ENCODE measurements around the gene USP54. TPM values are rescaled to one million over a fixed set of nuclear protein-coding genes. Genes with fewer than 3 reads are reported as not detected.

Gene USP54
- total RNA-seq, 2 experiments from 2014 or later, result 2.7 to 3.2 TPM

DNA sequence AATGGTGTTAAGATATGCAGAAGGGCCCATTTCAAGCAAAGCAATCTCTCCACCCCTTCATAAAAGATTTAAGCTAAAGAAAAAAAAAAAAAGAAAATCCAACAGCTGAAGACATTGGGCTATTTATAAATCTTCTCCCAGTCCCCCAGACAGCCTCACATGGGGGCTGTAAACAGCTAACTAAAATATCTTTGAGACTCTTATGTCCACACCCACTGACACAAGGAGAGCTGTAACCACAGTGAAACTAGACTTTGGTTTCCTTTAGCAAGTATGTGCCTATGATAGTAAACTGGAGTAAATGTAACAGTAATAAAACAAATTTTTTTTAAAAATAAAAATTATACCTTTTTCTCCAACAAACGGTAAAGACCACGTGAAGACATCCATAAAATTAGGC, 123.9 kb downstream of the USP54 start:
- CTCF ChIA-PET, result no interaction called here
- no peaks in the 10 kb centered on the region for H3K9me3 Mint-ChIP-seq
- TF ChIP-seq CTCF (IDR thresholded peaks at IDR 0.05), result no peak
- Histone ChIP-seq H3K9me3 (ENCODE audit: control insufficient read depth in 1 of 2, insufficient read depth in 1 of 2, low read length in 2 of 2) (no peaks in the 10 kb centered on the region), H3K4me1 (ENCODE audit: insufficient read depth, low read length) (no peaks in the 10 kb centered on the region), H3K27ac (ENCODE audit: low read depth in 1 of 2, low read length in 2 of 2) (no peak overlapping the region), H3K36me3 (ENCODE audit: insufficient read depth, low read length) (peaks cover 63% of the 10 kb centered on the region), H3K4me3 (ENCODE audit: low read length) (no peak overlapping the region), H3K27me3 (ENCODE audit: control insufficient read depth in 1 of 2, insufficient read depth in 2 of 2, low read length in 2 of 2) (no peaks in the 10 kb centered on the region)
- H3K27me3 Mint-ChIP-seq, result no peaks in the 10 kb centered on the region
- H3K4me3 Mint-ChIP-seq, result no peak overlapping the region
- ATAC-seq (ENCODE audit: poor library complexity) (no peak), DNase-seq (peak in 1 of 14 experiments; percentile 5)
- peaks cover 84% of the 10 kb centered on the region for H3K36me3 Mint-ChIP-seq (ENCODE audit: low read depth)
- H3K4me1 Mint-ChIP-seq (ENCODE audit: low read depth), result no peaks in the 10 kb centered on the region
- POLR2A ChIA-PET, result interaction anchor here (1.3 kb wide), 1 partner anchor 29 kb away, joined by 3 read pairs; the partner anchor contains the start of gene PPP3CB
- no peak overlapping the region for H3K27ac Mint-ChIP-seq
- intact Hi-C loops (cut with DNase I, micrococcal nuclease), result no loop called here

- no peak for TF ChIP-seq CTCF (IDR thresholded peaks at IDR 0.05)
- H3K27me3 Mint-ChIP-seq, result no peaks in the 10 kb centered on the region
- peaks cover 53% of the 10 kb centered on the region for H3K36me3 ChIP-seq (ENCODE audit: insufficient read depth, low read length)
- H3K27ac ChIP-seq (ENCODE audit: low read depth in 1 of 2, low read length in 2 of 2), result no peak overlapping the region
- POLR2A ChIA-PET, result no interaction called here
- no peaks in the 10 kb centered on the region for H3K4me1 ChIP-seq (ENCODE audit: insufficient read depth, low read length)
- intact Hi-C loops (cut with DNase I, micrococcal nuclease), result no loop called here
- no peak overlapping the region for H3K4me3 ChIP-seq (ENCODE audit: low read length)
- CTCF ChIA-PET, result no interaction called here
- H3K4me3 Mint-ChIP-seq, result no peak overlapping the region
- no peak overlapping the region for H3K27ac Mint-ChIP-seq
- no peaks in the 10 kb centered on the region for H3K9me3 Mint-ChIP-seq
- no peaks in the 10 kb centered on the region for H3K4me1 Mint-ChIP-seq (ENCODE audit: low read depth)
- H3K36me3 Mint-ChIP-seq (ENCODE audit: low read depth), result peaks cover 80% of the 10 kb centered on the region
- DNase-seq, result no peak
- ATAC-seq (ENCODE audit: poor library complexity), result no peak
- no peaks in the 10 kb centered on the region for H3K9me3 ChIP-seq (ENCODE audit: control insufficient read depth in 1 of 2, insufficient read depth in 1 of 2, low read length in 2 of 2)
- no peaks in the 10 kb centered on the region for H3K27me3 ChIP-seq (ENCODE audit: control insufficient read depth in 1 of 2, insufficient read depth in 2 of 2, low read length in 2 of 2)
Observed at GRCh38 chr10:73465978-73466726, 125.0 kb downstream of the USP54 start.

- Mint-ChIP-seq H3K4me1 (ENCODE audit: low read depth) (no peaks in the 10 kb centered on the region), H3K27ac (no peak overlapping the region), H3K36me3 (ENCODE audit: low read depth) (peaks cover 51% of the 10 kb centered on the region), H3K4me3 (no peak overlapping the region), H3K27me3 (no peaks in the 10 kb centered on the region), H3K9me3 (no peaks in the 10 kb centered on the region)
- no peaks in the 10 kb centered on the region for H3K4me1 ChIP-seq (ENCODE audit: insufficient read depth, low read length)
- CTCF ChIA-PET, result no interaction called here
- peaks cover 20% of the 10 kb centered on the region for H3K36me3 ChIP-seq (ENCODE audit: insufficient read depth, low read length)
- DNase-seq (no peak), ATAC-seq (ENCODE audit: poor library complexity) (no peak)
- no peak overlapping the region for H3K4me3 ChIP-seq (ENCODE audit: low read length)
- H3K9me3 ChIP-seq (ENCODE audit: control insufficient read depth in 1 of 2, insufficient read depth in 1 of 2, low read length in 2 of 2), result no peaks in the 10 kb centered on the region
- TF ChIP-seq CTCF (IDR thresholded peaks at IDR 0.05), result no peak
- POLR2A ChIA-PET, result no interaction called here
- no peaks in the 10 kb centered on the region for H3K27me3 ChIP-seq (ENCODE audit: control insufficient read depth in 1 of 2, insufficient read depth in 2 of 2, low read length in 2 of 2)
- no peak overlapping the region for H3K27ac ChIP-seq (ENCODE audit: low read depth in 1 of 2, low read length in 2 of 2)
- intact Hi-C loops (cut with DNase I, micrococcal nuclease), result no loop called here
Observed at GRCh38 chr10:73460897-73461296, 130.2 kb downstream of the USP54 start.
